A172 (cell line): ENCODE data around the gene CAMK4. TPM values are rescaled to one million over a fixed set of nuclear protein-coding genes. Genes with fewer than 3 reads are reported as not detected.

Experiments
- DNase-seq: peaks from one replicate; pipeline ENCODE4 v3.0.0-alpha.2; 2015; ENCODE audit warnings: low spot score
- total RNA-seq: library from RNA; depleted of rRNA; stranded (reverse); fragments of >200 nt; shearing (Covaris generic); gene quantifications from 2 replicates; pipeline ENCODE4 v1.2.3, GENCODE V29; 2014

Gene CAMK4
- total RNA-seq, 1 experiment from 2014 or later, result 12.9 TPM

- no peak for DNase-seq
Observed at GRCh38 chr5:111486055-111486454, 261.9 kb downstream of the CAMK4 start.

- no peak for DNase-seq
Observed at GRCh38 chr5:111486926-111487325, 262.7 kb downstream of the CAMK4 start.

- DNase-seq, result no peak
Observed at GRCh38 chr5:111488353-111488752, 264.2 kb downstream of the CAMK4 start.

GRCh38 chr5:111493031-111493430 lies 268.8 kb downstream of the CAMK4 start:
- DNase-seq, result no peak

- no peak for DNase-seq
Observed at GRCh38 chr5:111494355-111494999, 270.3 kb downstream of the CAMK4 start.

GRCh38 chr5:111495159-111495558 lies 271.0 kb downstream of the CAMK4 start:
- DNase-seq, result no peak

GRCh38 chr5:111498346-111498745 lies 274.2 kb downstream of the CAMK4 start:
- DNase-seq, result no peak

GRCh38 chr5:111502956-111503355 lies 278.8 kb downstream of the CAMK4 start:
- DNase-seq, result no peak

- DNase-seq, result no peak
Observed at GRCh38 chr5:111505096-111505495, 280.9 kb downstream of the CAMK4 start.

GRCh38 chr5:111507276-111507675 lies 283.1 kb downstream of the CAMK4 start:
- no peak for DNase-seq

GRCh38 chr5:111509119-111509518 lies 284.9 kb downstream of the CAMK4 start:
- DNase-seq, result no peak

- DNase-seq, result peak; percentile 10
Observed at GRCh38 chr5:111511174-111511830, 287.1 kb downstream of the CAMK4 start.

- no peak for DNase-seq
Observed at GRCh38 chr5:111511831-111512374, 287.7 kb downstream of the CAMK4 start.

GRCh38 chr5:111512375-111513130 lies 288.4 kb downstream of the CAMK4 start, which contains the start of gene STARD4:
Gene STARD4, minus strand, starts transcription at chr5:111512535. Its CDS starts 5,102 bp downstream, at chr5:111507433.
- peak; percentile 92 for DNase-seq

GRCh38 chr5:111513131-111513520 lies 288.9 kb downstream of the CAMK4 start:
- no peak for DNase-seq

- DNase-seq, result no peak
Observed at GRCh38 chr5:111514087-111514486, 289.9 kb downstream of the CAMK4 start.

GRCh38 chr5:111517853-111518501 lies 293.8 kb downstream of the CAMK4 start:
- DNase-seq, result no peak

GRCh38 chr5:111518777-111519176 lies 294.6 kb downstream of the CAMK4 start:
- no peak for DNase-seq

- no peak for DNase-seq
Observed at GRCh38 chr5:111520908-111521307, 296.7 kb downstream of the CAMK4 start.

GRCh38 chr5:111528056-111528455 lies 303.9 kb downstream of the CAMK4 start:
- DNase-seq, result no peak

- DNase-seq, result peak; percentile 91
Observed at GRCh38 chr5:111530298-111530740, 306.1 kb downstream of the CAMK4 start.
